Measurements from ENCODE around the gene LEF1. TPM values are rescaled to one million over a fixed set of nuclear protein-coding genes. Genes with fewer than 3 reads are reported as not detected.

LEF1 gene
- total and polyA plus RNA-seq, 2 of the 8 experiments (the other 6 are each of a cell fraction or from before 2014, with no cell fraction given): 2.6 to 5.2 TPM

GRCh38 chr4:108106186-108106585 lies 62.5 kb downstream of the LEF1 start (continued):
- no peak for TF ChIP-seq BRCA1 (IDR thresholded peaks at IDR 0.05; ENCODE audit: low read depth, low read length)
- TF ChIP-seq JUN (IDR thresholded peaks at IDR 0.05; ENCODE audit: low read depth, low read length): no peak
- TF ChIP-seq CEBPB (IDR thresholded peaks at IDR 0.05; ENCODE audit: low read depth, low read length): no peak
- no peak for TF ChIP-seq SIX5 (IDR thresholded peaks at IDR 0.05; ENCODE audit: low read depth, low read length)
- TF ChIP-seq POU5F1 (IDR thresholded peaks at IDR 0.05; ENCODE audit: low read depth, low read length): no peak
- no peak for TF ChIP-seq TAF7 (optimal IDR thresholded peaks at IDR 0.05; ENCODE audit: borderline replicate concordance, low read depth, low read length)
- no peak for TF ChIP-seq BCL11A (IDR thresholded peaks at IDR 0.05; ENCODE audit: low read depth in 2 of 2, low read length in 2 of 2)

All from H1 (cell line).